HUES64 (cell line): Measurements from ENCODE around the gene ACTG1.

ENCODE experiments used
- H3K27ac ChIP-seq: 2 replicates; pipeline ENCODE4 v1.7.0; 2013; ENCODE audit warnings: low read depth, low read length, inconsistent platforms
- H3K27me3 ChIP-seq: 2 replicates; pipeline ENCODE4 v1.6.1; 2013; ENCODE audit warnings: mild to moderate bottlenecking, low read length; ENCODE audit not compliant: insufficient read depth
- H3K36me3 ChIP-seq: 2 replicates; pipeline ENCODE4 v1.6.1; 2013; ENCODE audit warnings: mild to moderate bottlenecking, low read length; ENCODE audit not compliant: insufficient read depth
- H3K4me1 ChIP-seq: 2 replicates; pipeline ENCODE4 v1.6.1; 2013; ENCODE audit warnings: mild to moderate bottlenecking, low read length, moderate library complexity; ENCODE audit not compliant: insufficient read depth
- H3K4me3 ChIP-seq: 2 replicates; pipeline ENCODE4 v1.5.1; 2013; ENCODE audit warnings: mild to moderate bottlenecking, low read length, moderate library complexity
- H3K9ac ChIP-seq: 2 replicates; pipeline ENCODE4 v1.6.1; 2013; ENCODE audit warnings: mild to moderate bottlenecking, low read depth, low read length
- H3K9me3 ChIP-seq: 2 replicates; pipeline ENCODE4 v1.6.1; 2013; ENCODE audit warnings: low read depth, low read length; ENCODE audit not compliant: insufficient read depth
- WGBS: fragments of 150-250, 120-280 bp; methylation state at CpG from one replicate; pipeline ENCODE4 v1.1.7; 2013; ENCODE audit warnings: missing lambda C conversion rate; 5-methylcytosine and 5-hydroxymethylcytosine counted together

The ACTG1 gene

GRCh38 chr17:81529437-81529803 lies 16.8 kb upstream of the ACTG1 start:
- Histone ChIP-seq H3K9ac (no peak overlapping the region), H3K36me3 (no peaks in the 10 kb centered on the region), H3K4me3 (no peak overlapping the region), H3K9me3 (no peaks in the 10 kb centered on the region), H3K27ac (no peak overlapping the region), H3K4me1 (no peaks in the 10 kb centered on the region), H3K27me3 (peaks cover 6% of the 10 kb centered on the region)
- 90% methylated on average over 6 of the region's 6 CpGs for WGBS

- no peaks in the 10 kb centered on the region for H3K9me3 ChIP-seq
- no peak overlapping the region for H3K9ac ChIP-seq
- no peaks in the 10 kb centered on the region for H3K4me1 ChIP-seq
- peaks cover 6% of the 10 kb centered on the region for H3K27me3 ChIP-seq
- WGBS = 93% methylated on average over 62 of the region's 62 CpGs
- H3K4me3 ChIP-seq = no peak overlapping the region
- H3K36me3 ChIP-seq = no peaks in the 10 kb centered on the region
- H3K27ac ChIP-seq = no peak overlapping the region
These were observed 16.2 kb upstream of the ACTG1 start for GRCh38 chr17:81528651-81529436.

GRCh38 chr17:81528384-81528650 lies 15.7 kb upstream of the ACTG1 start:
- H3K4me3 ChIP-seq = no peak overlapping the region
- H3K9ac ChIP-seq = no peak overlapping the region

GRCh38 chr17:81527591-81528383 lies 15.2 kb upstream of the ACTG1 start, which contains the start of gene FSCN2:
Gene FSCN2 (plus strand): TSS chr17:81528377. CDS start chr17:81528532, 155 bp downstream.
- H3K27ac ChIP-seq = no peak within 1 kb of the TSS
- no peaks in the 10 kb centered on the region for H3K9me3 ChIP-seq
- peaks cover 3% of the 10 kb centered on the region; the same call in 1 of the 2 replicates for H3K4me1 ChIP-seq
- no peak within 1 kb of the TSS for H3K4me3 ChIP-seq
- no peaks in the 10 kb centered on the region for H3K27me3 ChIP-seq
- WGBS = 86% methylated on average over 42 of the region's 42 CpGs
- H3K9ac ChIP-seq = no peak within 1 kb of the TSS; the same call in 1 of the 2 replicates
- H3K36me3 ChIP-seq = no peaks in the 10 kb centered on the region

More at GRCh38 chr17:81528384-81528650, 15.7 kb upstream of the ACTG1 start:
- Histone ChIP-seq H3K9me3 (no peaks in the 10 kb centered on the region), H3K4me1 (peaks cover 3% of the 10 kb centered on the region; the same call in 1 of the 2 replicates), H3K27ac (no peak overlapping the region), H3K27me3 (peaks cover 2% of the 10 kb centered on the region), H3K36me3 (no peaks in the 10 kb centered on the region)
- 85% methylated on average over 20 of the region's 20 CpGs for WGBS

GRCh38 chr17:81526662-81527571 lies 14.3 kb upstream of the ACTG1 start:
- H3K4me1 ChIP-seq = peaks cover 3% of the 10 kb centered on the region; the same call in 1 of the 2 replicates
- no peaks in the 10 kb centered on the region for H3K9me3 ChIP-seq
- 91% methylated on average over 21 of the region's 21 CpGs for WGBS
- peaks cover 5% of the 10 kb centered on the region; the same call in 1 of the 2 replicates for H3K27me3 ChIP-seq
- no peak overlapping the region for H3K4me3 ChIP-seq
- H3K9ac ChIP-seq = no peak overlapping the region; the same call in 1 of the 2 replicates
- no peak overlapping the region for H3K27ac ChIP-seq
- no peaks in the 10 kb centered on the region for H3K36me3 ChIP-seq

- no peak overlapping the region for H3K4me3 ChIP-seq
- no peak overlapping the region for H3K9ac ChIP-seq
- no peak overlapping the region for H3K27ac ChIP-seq
- H3K27me3 ChIP-seq = peaks cover 23% of the 10 kb centered on the region
- peaks cover 11% of the 10 kb centered on the region; the same call in 1 of the 2 replicates for H3K4me1 ChIP-seq
- no peaks in the 10 kb centered on the region for H3K9me3 ChIP-seq
- 92% methylated on average over 8 of the region's 8 CpGs for WGBS
- no peaks in the 10 kb centered on the region for H3K36me3 ChIP-seq
These were observed 12.2 kb upstream of the ACTG1 start for GRCh38 chr17:81524865-81525159.

- H3K9ac ChIP-seq = no peak overlapping the region
- H3K9me3 ChIP-seq = no peaks in the 10 kb centered on the region
- H3K27ac ChIP-seq = no peak overlapping the region
- no peak overlapping the region for H3K4me3 ChIP-seq
- 90% methylated on average over 18 of the region's 18 CpGs for WGBS
- peaks cover 28% of the 10 kb centered on the region for H3K27me3 ChIP-seq
- H3K4me1 ChIP-seq = peaks cover 12% of the 10 kb centered on the region; the same call in 1 of the 2 replicates
- H3K36me3 ChIP-seq = no peaks in the 10 kb centered on the region
These were observed 11.7 kb upstream of the ACTG1 start for GRCh38 chr17:81524039-81524864.

- Histone ChIP-seq H3K4me3 (no peak overlapping the region), H3K27me3 (peaks cover 36% of the 10 kb centered on the region), H3K36me3 (no peaks in the 10 kb centered on the region), H3K9ac (no peak overlapping the region), H3K27ac (no peak overlapping the region), H3K4me1 (peaks cover 12% of the 10 kb centered on the region; the same call in 1 of the 2 replicates), H3K9me3 (no peaks in the 10 kb centered on the region)
- 66% methylated on average over 17 of the region's 17 CpGs for WGBS
These were observed 10.9 kb upstream of the ACTG1 start for GRCh38 chr17:81523402-81524038.

GRCh38 chr17:81522491-81523401 lies 10.1 kb upstream of the ACTG1 start:
- Histone ChIP-seq H3K9me3 (no peaks in the 10 kb centered on the region), H3K36me3 (no peaks in the 10 kb centered on the region), H3K4me3 (no peak overlapping the region), H3K27ac (no peak overlapping the region), H3K4me1 (peaks cover 17% of the 10 kb centered on the region; the same call in 1 of the 2 replicates), H3K27me3 (peaks cover 42% of the 10 kb centered on the region), H3K9ac (no peak overlapping the region)
- 66% methylated on average over 25 of the region's 26 CpGs for WGBS
